Astrocyte (in vitro differentiated cells and primary cell): ENCODE measurements around the gene MRPL55. TPM values are rescaled to one million over a fixed set of nuclear protein-coding genes. Genes with fewer than 3 reads are reported as not detected.

Source experiments
- DNase-seq: peaks from one replicate; pipeline ENCODE4 v3.0.0-alpha.2; 2010; ENCODE audit warnings: low read depth
- FAIRE-seq: peaks from 2 replicates; lab custom pipeline; 2011; peaks lifted over from hg19 to GRCh38; lab: Jason Lieb, UNC
- H2AFZ ChIP-seq: 2 replicates; pipeline ENCODE4 v1.6.0; 2012; ENCODE audit warnings: low read depth, low read length, inconsistent platforms
- H3K27ac ChIP-seq: 2 replicates; pipeline ENCODE4 v1.5.1; 2011; ENCODE audit warnings: low read depth, low read length, inconsistent platforms
- H3K27me3 ChIP-seq: 2 replicates; pipeline ENCODE4 v1.6.0; 2011; ENCODE audit warnings: low read length, inconsistent platforms; ENCODE audit not compliant: insufficient read depth
- H3K36me3 ChIP-seq: 2 replicates; pipeline ENCODE4 v1.5.1; 2011; ENCODE audit warnings: low read length, inconsistent platforms; ENCODE audit not compliant: insufficient read depth
- H3K4me1 ChIP-seq: 2 replicates; pipeline ENCODE4 v1.5.1; 2011; ENCODE audit warnings: low read length, inconsistent platforms; ENCODE audit not compliant: insufficient read depth
- H3K4me2 ChIP-seq: 2 replicates; pipeline ENCODE4 v1.6.0; 2012; ENCODE audit warnings: low read length, inconsistent platforms
- H3K4me3 ChIP-seq: 2 replicates; pipeline ENCODE4 v1.5.1; 2011; ENCODE audit warnings: low read depth, mild to moderate bottlenecking, low read length, inconsistent platforms; ENCODE audit not compliant: insufficient read depth
- H3K79me2 ChIP-seq: 2 replicates; pipeline ENCODE4 v1.6.0; 2012; ENCODE audit warnings: mild to moderate bottlenecking, low read length, inconsistent platforms; ENCODE audit not compliant: insufficient read depth
- H3K9ac ChIP-seq: 2 replicates; pipeline ENCODE4 v1.6.0; 2012; ENCODE audit warnings: mild to moderate bottlenecking, low read length, inconsistent platforms
- H3K9me3 ChIP-seq: 2 replicates; pipeline ENCODE4 v1.5.1; 2012; ENCODE audit warnings: low read depth, mild to moderate bottlenecking, low read length, inconsistent platforms; ENCODE audit not compliant: insufficient read depth
- H4K20me1 ChIP-seq: 2 replicates; pipeline ENCODE4 v1.6.0; 2012; ENCODE audit warnings: low read length, inconsistent platforms; ENCODE audit not compliant: insufficient read depth
- H3K27ac Mint-ChIP-seq: one replicate; pipeline ENCODE4 v1.8.0; 2021; ENCODE audit warnings: mild to moderate bottlenecking, mixed read lengths; ENCODE audit not compliant: unreplicated experiment
- H3K27me3 Mint-ChIP-seq: one replicate; pipeline ENCODE4 v1.8.0; 2021; ENCODE audit warnings: low read depth, mixed read lengths; ENCODE audit not compliant: unreplicated experiment
- H3K36me3 Mint-ChIP-seq: one replicate; pipeline ENCODE4 v1.8.0; 2021; ENCODE audit warnings: low read depth, mixed read lengths; ENCODE audit not compliant: unreplicated experiment
- H3K4me1 Mint-ChIP-seq: one replicate; pipeline ENCODE4 v1.8.0; 2021; ENCODE audit warnings: low read depth, mixed read lengths; ENCODE audit not compliant: unreplicated experiment
- H3K4me3 Mint-ChIP-seq: one replicate; pipeline ENCODE4 v1.8.0; 2021; ENCODE audit warnings: mild to moderate bottlenecking, moderate library complexity, mixed read lengths; ENCODE audit not compliant: unreplicated experiment
- H3K9me3 Mint-ChIP-seq: one replicate; pipeline ENCODE4 v1.8.0; 2021; ENCODE audit warnings: mild to moderate bottlenecking, mixed read lengths; ENCODE audit not compliant: unreplicated experiment
- EZH2 ChIP-seq: IDR thresholded peaks from 2 replicates; pipeline ENCODE4 v1.6.1; 2012; ENCODE audit warnings: mild to moderate bottlenecking, low read length, inconsistent platforms; ENCODE audit not compliant: insufficient read depth
- total RNA-seq: library from RNA; stranded (reverse); gene quantifications from 2 replicates; pipeline ENCODE4 v1.2.1, GENCODE V29; 2021
- TF ChIP-seq, protein P1 (sequence below): IDR thresholded peaks from 2 replicates; pipeline ENCODE4 v1.5.1; 2011; ENCODE audit warnings: low read depth, mild to moderate bottlenecking, inconsistent platforms, low read length, moderate library complexity; ENCODE audit not compliant: insufficient read depth

MRPL55 gene
- total RNA-seq, 1 donor from 2014 or later = 50.8 TPM

DNA sequence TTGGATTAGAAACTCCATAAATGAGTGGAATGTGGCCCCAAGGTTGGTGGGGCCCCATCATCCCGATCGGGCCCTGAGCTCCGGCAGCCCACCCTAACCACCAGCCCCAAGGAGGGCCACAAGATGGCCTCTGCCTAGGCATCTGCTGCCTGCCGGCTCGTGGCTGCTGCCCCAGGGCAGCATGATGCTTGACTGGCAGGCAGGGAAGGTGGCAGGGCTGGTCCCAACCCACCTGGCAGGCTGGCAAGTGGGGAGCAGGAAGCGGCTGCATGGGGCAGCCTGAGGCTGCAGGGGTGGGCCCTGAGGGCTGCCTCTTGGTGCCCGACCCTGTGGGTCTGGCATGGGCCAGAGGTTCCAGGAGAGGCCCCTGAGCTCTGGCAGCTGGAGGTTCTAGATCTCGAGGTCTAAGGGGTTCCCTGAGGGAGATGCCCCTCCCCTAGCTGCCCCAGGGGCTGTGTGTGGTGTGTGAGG lies 39.9 kb upstream of the MRPL55 start:
- Histone ChIP-seq H3K4me3 (no peak overlapping the region), H3K4me2 (no peak overlapping the region), H3K9ac (peak overlapping the region; percentile 35), H3K4me1 (peaks cover 22% of the 10 kb centered on the region), H3K27ac (no peak overlapping the region), H4K20me1 (peaks cover 56% of the 10 kb centered on the region), H3K27me3 (no peaks in the 10 kb centered on the region), H3K79me2 (peaks cover 50% of the 10 kb centered on the region), H3K36me3 (peaks cover 6% of the 10 kb centered on the region), H3K9me3 (no peaks in the 10 kb centered on the region), H2AFZ (no peak overlapping the region)
- peaks cover 3% of the 10 kb centered on the region for H3K4me1 Mint-ChIP-seq
- peaks cover 2% of the 10 kb centered on the region for H3K36me3 Mint-ChIP-seq
- TF ChIP-seq EZH2 = no peak
- TF ChIP-seq, protein P1, sequence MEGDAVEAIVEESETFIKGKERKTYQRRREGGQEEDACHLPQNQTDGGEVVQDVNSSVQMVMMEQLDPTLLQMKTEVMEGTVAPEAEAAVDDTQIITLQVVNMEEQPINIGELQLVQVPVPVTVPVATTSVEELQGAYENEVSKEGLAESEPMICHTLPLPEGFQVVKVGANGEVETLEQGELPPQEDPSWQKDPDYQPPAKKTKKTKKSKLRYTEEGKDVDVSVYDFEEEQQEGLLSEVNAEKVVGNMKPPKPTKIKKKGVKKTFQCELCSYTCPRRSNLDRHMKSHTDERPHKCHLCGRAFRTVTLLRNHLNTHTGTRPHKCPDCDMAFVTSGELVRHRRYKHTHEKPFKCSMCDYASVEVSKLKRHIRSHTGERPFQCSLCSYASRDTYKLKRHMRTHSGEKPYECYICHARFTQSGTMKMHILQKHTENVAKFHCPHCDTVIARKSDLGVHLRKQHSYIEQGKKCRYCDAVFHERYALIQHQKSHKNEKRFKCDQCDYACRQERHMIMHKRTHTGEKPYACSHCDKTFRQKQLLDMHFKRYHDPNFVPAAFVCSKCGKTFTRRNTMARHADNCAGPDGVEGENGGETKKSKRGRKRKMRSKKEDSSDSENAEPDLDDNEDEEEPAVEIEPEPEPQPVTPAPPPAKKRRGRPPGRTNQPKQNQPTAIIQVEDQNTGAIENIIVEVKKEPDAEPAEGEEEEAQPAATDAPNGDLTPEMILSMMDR = no peak
- no peak overlapping the region for H3K4me3 Mint-ChIP-seq
- no peaks in the 10 kb centered on the region for H3K9me3 Mint-ChIP-seq
- no peak overlapping the region for H3K27ac Mint-ChIP-seq
- FAIRE-seq = no peak
- no peak for DNase-seq
- H3K27me3 Mint-ChIP-seq = no peaks in the 10 kb centered on the region

DNA sequence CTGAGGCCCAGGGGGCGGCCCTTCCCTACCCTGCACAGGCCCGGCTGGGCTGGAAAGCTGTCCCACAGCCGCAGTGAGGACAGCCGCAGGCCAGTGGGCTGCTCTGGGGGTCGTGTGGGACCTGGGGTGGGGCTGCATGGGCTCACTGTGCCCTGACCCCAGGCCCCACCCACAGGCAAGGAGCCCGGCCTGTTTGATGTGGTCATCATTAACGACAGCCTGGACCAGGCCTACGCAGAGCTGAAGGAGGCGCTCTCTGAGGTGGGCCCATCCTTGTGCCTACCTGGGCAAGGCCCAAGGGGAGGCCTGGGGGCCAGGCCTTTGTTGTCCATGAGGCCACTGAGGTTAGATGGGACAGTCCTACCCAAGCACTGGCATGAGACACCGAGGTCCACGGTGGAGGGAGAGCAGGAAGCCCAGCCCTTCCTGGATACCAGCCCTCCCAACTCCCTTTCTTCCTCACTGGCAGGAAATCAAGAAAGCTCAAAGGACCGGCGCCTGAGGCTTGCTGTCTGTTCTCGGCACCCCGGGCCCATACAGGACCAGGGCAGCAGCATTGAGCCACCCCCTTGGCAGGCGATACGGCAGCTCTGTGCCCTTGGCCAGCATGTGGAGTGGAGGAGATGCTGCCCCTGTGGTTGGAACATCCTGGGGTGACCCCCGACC lies 39.2 kb upstream of the MRPL55 start:
- peaks cover 6% of the 10 kb centered on the region for H3K36me3 ChIP-seq
- Mint-ChIP-seq H3K4me3 (no peak overlapping the region), H3K36me3 (peaks cover 3% of the 10 kb centered on the region), H3K27ac (no peak overlapping the region), H3K27me3 (no peaks in the 10 kb centered on the region), H3K4me1 (peaks cover 9% of the 10 kb centered on the region), H3K9me3 (no peaks in the 10 kb centered on the region)
- H3K27me3 ChIP-seq = no peaks in the 10 kb centered on the region
- no peaks in the 10 kb centered on the region for H3K9me3 ChIP-seq
- peaks cover 56% of the 10 kb centered on the region for H3K79me2 ChIP-seq
- FAIRE-seq (no peak), DNase-seq (no peak)
- H4K20me1 ChIP-seq = peaks cover 62% of the 10 kb centered on the region
- no peak overlapping the region for H2AFZ ChIP-seq
- H3K4me1 ChIP-seq = peaks cover 22% of the 10 kb centered on the region
- H3K27ac ChIP-seq = no peak overlapping the region
- H3K9ac ChIP-seq = no peak overlapping the region
- H3K4me2 ChIP-seq = no peak overlapping the region
- H3K4me3 ChIP-seq = no peak overlapping the region
- no peak for TF ChIP-seq EZH2
- TF ChIP-seq, protein P1 = no peak

DNA sequence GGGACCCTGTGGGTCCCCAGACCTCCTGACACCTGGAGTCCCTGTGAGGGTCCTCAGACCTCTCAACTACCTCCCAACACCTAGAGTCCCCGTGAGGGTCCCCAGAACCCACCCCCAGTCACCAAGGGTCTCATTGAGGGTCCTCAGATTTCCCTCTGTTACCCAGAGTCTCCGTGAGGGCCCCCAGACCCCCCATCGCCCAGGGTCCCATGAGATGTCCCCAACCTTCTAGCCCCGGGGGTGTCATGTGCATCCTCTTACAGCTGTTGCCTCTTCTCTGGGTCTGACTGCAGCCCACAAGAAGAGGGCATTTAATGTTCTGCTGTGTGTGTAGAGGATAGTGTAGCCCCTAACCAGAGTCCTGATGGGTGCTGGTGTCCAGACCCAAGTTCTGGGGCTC lies 38.7 kb upstream of the MRPL55 start:
- peaks cover 5% of the 10 kb centered on the region for H3K36me3 Mint-ChIP-seq

More for the DNA sequence above, 38.7 kb upstream of the MRPL55 start:
- FAIRE-seq (no peak), DNase-seq (no peak)
- Histone ChIP-seq H3K4me1 (peaks cover 23% of the 10 kb centered on the region), H3K9me3 (no peaks in the 10 kb centered on the region), H4K20me1 (peaks cover 68% of the 10 kb centered on the region), H3K36me3 (peaks cover 6% of the 10 kb centered on the region), H3K27ac (no peak overlapping the region), H3K27me3 (no peaks in the 10 kb centered on the region), H2AFZ (no peak overlapping the region), H3K79me2 (peaks cover 62% of the 10 kb centered on the region), H3K9ac (no peak overlapping the region), H3K4me2 (no peak overlapping the region), H3K4me3 (no peak overlapping the region)
- no peak for TF ChIP-seq EZH2
- TF ChIP-seq, protein P1 = no peak
- Mint-ChIP-seq H3K9me3 (no peaks in the 10 kb centered on the region), H3K4me1 (peaks cover 14% of the 10 kb centered on the region), H3K27ac (no peak overlapping the region), H3K4me3 (no peak overlapping the region), H3K27me3 (no peaks in the 10 kb centered on the region)
